Tibial nerve (tissue), 4 donors: ENCODE results near the gene MTRFR. TPM values are rescaled to one million over a fixed set of nuclear protein-coding genes. Genes with fewer than 3 reads are reported as not detected.

Source experiments
- DNase-seq, 2 donors: peaks; one replicate each; pipeline ENCODE4 v3.0.0-alpha.2; 2019; ENCODE audit warnings: low spot score in 2 of 2
- H3K27ac ChIP-seq, 4 donors: fragments of 200-600 bp; sonication (generic) in 3 of 4; one replicate each; pipeline ENCODE4 v1.5.1; 2017 to 2019; ENCODE audit warnings: mild to moderate bottlenecking in 1 of 4
- H3K27me3 ChIP-seq, 2 donors: fragments of 200-600 bp; sonication (generic) in 1 of 2; one replicate each; pipeline versions ENCODE4 v1.5.1 to v1.6.0; 2017 to 2019
- H3K36me3 ChIP-seq, 3 donors: fragments of 200-600 bp; sonication (generic); one replicate each; pipeline ENCODE4 v1.5.1; 2018 to 2019
- H3K4me1 ChIP-seq, 4 donors: fragments of 200-600 bp; sonication (generic) in 3 of 4; one replicate each; pipeline ENCODE4 v1.5.1; 2017 to 2019
- H3K4me3 ChIP-seq, 4 donors: fragments of 200-600 bp; sonication (generic) in 3 of 4; one replicate each; pipeline ENCODE4 v1.5.1; 2017 to 2019; ENCODE audit warnings: mild to moderate bottlenecking in 1 of 4, moderate library complexity in 1 of 4
- H3K9me3 ChIP-seq, 4 donors: fragments of 200-600 bp; sonication (generic) in 3 of 4; one replicate each; pipeline ENCODE4 v1.5.1; 2017 to 2019
- EP300 ChIP-seq, 2 donors: sonication (generic); formaldehyde crosslinking; IDR thresholded peaks; one replicate each; pipeline ENCODE4 v1.6.1; 2017; ENCODE audit warnings: antibody characterized with exemption in 2 of 2, mild to moderate bottlenecking in 1 of 2
- POLR2A ChIP-seq, 2 donors: fragments of 450-650 bp; IDR thresholded peaks; one replicate each; pipeline ENCODE4 v1.6.1; 2017; ENCODE audit warnings: antibody characterized with exemption in 2 of 2, mild to moderate bottlenecking in 2 of 2, moderate library complexity in 2 of 2
- WGBS, 2 donors: methylation state at CpG; one replicate each; pipeline ENCODE4 v1.1.5; 2018; 5-methylcytosine and 5-hydroxymethylcytosine counted together
- total RNA-seq, 4 donors: library from RNA; depleted of rRNA; stranded (reverse); fragments of >200 nt; gene quantifications; one replicate each; pipeline ENCODE4 v1.1.0, GENCODE V29; 2016
- TF ChIP-seq, protein P1 (sequence below), 5 experiments: fragments of 200-600 bp in 3 of 5; fragments of 450-650 bp in 2 of 5; sonication (generic) in 3 of 5; IDR thresholded peaks; one replicate each; pipeline ENCODE4 v1.5.1; 2016 to 2019; ENCODE audit warnings: antibody characterized with exemption in 5 of 5, mild to moderate bottlenecking in 3 of 5, moderate library complexity in 2 of 5

Gene MTRFR
- total RNA-seq, 4 donors from 2014 or later: 10.0 to 13.8 (median 11.8) TPM

DNA sequence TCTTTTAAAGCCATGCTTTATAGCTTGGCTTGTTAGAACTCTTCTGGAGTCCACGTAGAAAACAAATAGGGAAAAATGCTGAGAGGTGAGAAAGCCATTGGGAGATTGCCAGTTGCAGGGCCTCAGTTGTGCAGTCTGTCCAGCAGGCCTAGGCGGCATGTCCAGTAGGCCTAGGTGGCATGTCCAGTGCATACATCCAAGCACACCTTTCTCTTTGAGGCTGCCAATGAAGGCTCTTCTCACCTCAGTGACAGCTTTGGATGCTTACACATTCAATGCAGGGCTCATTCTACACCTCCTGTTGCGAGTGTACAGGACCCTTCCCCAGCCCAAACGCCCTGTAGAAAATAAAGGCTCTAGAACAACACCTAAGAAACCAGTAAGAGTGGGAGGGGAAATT lies 25.4 kb downstream of the MTRFR start:
- Histone ChIP-seq H3K9me3 (no peaks in the 10 kb centered on the region), H3K36me3 (peaks cover 0 to 100% (median 0%) of the 10 kb centered on the region in 3 donors), H3K4me3 (no peak overlapping the region), H3K4me1 (no peaks in the 10 kb centered on the region), H3K27ac (no peak overlapping the region), H3K27me3 (no peaks in the 10 kb centered on the region)
- DNase-seq: no peak
- WGBS, 2 donors: 60 to 65% methylated on average over 4 of the region's 4 CpGs
- TF ChIP-seq POLR2A (IDR thresholded peaks at IDR 0.05) (no peak), EP300 (IDR thresholded peaks at IDR 0.05) (no peak)
- TF ChIP-seq, protein P1, sequence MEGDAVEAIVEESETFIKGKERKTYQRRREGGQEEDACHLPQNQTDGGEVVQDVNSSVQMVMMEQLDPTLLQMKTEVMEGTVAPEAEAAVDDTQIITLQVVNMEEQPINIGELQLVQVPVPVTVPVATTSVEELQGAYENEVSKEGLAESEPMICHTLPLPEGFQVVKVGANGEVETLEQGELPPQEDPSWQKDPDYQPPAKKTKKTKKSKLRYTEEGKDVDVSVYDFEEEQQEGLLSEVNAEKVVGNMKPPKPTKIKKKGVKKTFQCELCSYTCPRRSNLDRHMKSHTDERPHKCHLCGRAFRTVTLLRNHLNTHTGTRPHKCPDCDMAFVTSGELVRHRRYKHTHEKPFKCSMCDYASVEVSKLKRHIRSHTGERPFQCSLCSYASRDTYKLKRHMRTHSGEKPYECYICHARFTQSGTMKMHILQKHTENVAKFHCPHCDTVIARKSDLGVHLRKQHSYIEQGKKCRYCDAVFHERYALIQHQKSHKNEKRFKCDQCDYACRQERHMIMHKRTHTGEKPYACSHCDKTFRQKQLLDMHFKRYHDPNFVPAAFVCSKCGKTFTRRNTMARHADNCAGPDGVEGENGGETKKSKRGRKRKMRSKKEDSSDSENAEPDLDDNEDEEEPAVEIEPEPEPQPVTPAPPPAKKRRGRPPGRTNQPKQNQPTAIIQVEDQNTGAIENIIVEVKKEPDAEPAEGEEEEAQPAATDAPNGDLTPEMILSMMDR (IDR thresholded peaks at IDR 0.05): no peak

DNA sequence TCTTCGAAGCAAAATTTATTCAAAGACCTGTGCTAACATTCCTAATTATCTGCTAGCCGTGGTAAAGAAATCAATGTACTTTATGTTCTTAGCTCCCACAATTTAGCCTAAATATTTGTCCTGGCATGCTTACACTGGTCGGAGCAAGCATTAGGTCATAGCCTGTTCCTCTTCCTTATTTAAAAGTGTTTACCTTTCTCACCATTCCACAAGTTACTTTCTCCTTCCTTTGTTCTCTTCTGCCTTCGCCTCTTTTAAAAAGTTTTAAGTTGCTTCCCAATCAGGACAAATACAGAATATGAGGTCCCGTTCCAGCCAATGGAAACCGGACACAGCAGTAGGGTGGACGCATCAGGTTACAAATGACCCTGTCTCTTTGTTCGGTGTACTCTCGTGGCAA lies 26.8 kb downstream of the MTRFR start:
- Histone ChIP-seq H3K9me3 (no peaks in the 10 kb centered on the region), H3K36me3 (peaks cover 0 to 100% (median 0%) of the 10 kb centered on the region in 3 donors), H3K27ac (no peak overlapping the region), H3K4me1 (no peaks in the 10 kb centered on the region), H3K27me3 (no peaks in the 10 kb centered on the region), H3K4me3 (no peak overlapping the region)
- no peak for DNase-seq
- TF ChIP-seq, protein P1 (IDR thresholded peaks at IDR 0.05): no peak
- TF ChIP-seq POLR2A (IDR thresholded peaks at IDR 0.05) (no peak), EP300 (IDR thresholded peaks at IDR 0.05) (no peak)
- WGBS, 2 donors: 77 to 80% methylated on average over 9 of the region's 9 CpGs

DNA sequence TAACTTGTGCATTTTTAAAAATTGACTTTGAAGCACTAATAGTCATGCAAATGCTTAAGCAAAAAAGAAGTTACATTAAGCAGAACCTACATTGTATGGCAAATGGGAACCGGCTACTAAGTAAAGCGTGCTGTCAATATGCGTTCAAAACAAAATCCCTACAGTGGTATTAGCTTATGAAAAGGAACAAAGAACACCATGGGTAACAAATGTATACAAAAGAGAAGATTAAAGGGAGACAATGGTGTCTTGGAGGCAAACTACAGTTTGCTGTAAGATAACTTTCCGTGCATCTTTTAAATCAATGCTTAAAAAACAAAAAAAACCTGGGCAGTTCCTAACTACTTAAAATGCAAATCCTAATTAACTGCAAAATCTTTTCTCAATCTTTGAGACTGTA lies 28.0 kb downstream of the MTRFR start:
- no peak overlapping the region for H3K4me3 ChIP-seq
- no peak for DNase-seq
- no peak for TF ChIP-seq POLR2A (IDR thresholded peaks at IDR 0.05)
- TF ChIP-seq, protein P1 (IDR thresholded peaks at IDR 0.05): no peak
- TF ChIP-seq EP300 (IDR thresholded peaks at IDR 0.05): no peak
- no peaks in the 10 kb centered on the region for H3K27me3 ChIP-seq
- WGBS, 2 donors: 88 to 91% methylated on average over 4 of the region's 4 CpGs
- no peak overlapping the region for H3K27ac ChIP-seq
- H3K9me3 ChIP-seq: no peaks in the 10 kb centered on the region
- H3K36me3 ChIP-seq: peaks cover 0 to 100% (median 0%) of the 10 kb centered on the region in 3 donors
- H3K4me1 ChIP-seq: peaks cover 0 to 4% (median 0%) of the 10 kb centered on the region in 4 donors

DNA sequence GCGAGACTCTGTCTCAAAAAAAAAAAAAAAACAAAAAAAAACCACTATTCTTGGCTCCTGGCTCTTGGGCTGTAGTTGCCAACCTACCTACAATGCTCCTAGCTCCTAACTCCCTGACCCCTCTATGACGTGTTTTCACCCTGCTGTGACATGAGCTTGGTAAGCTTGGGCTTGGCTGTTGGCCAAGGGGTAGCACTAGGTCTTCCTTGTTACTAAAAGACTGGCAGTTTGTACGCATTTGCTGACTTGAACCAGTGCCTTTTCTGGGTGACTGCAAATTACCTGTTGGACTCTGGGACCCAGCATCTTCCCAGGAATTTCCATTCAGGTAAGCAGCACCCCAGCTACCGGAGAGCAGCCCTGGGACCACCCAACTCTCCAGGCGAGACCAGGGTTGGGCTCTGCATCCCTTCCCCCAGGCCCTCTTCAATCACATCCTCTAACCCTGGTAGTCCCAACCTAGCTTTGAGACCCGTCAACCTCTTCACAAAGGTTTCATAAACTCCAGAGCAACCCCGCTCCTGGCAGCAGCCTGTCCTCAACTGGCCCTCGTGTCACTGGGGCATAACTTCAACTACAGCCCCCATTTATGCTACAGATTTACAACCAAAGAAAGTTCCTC lies 30.1 kb downstream of the MTRFR start:
- Histone ChIP-seq H3K4me1 (peaks cover 0 to 12% (median 5%) of the 10 kb centered on the region in 4 donors), H3K9me3 (no peaks in the 10 kb centered on the region), H3K4me3 (no peak overlapping the region), H3K36me3 (peaks cover 0 to 91% (median 0%) of the 10 kb centered on the region in 3 donors), H3K27ac (no peak overlapping the region), H3K27me3 (no peaks in the 10 kb centered on the region)
- no peak for DNase-seq
- 85 to 86% methylated on average over 8 of the region's 8 CpGs for WGBS, 2 donors
- TF ChIP-seq, protein P1 (IDR thresholded peaks at IDR 0.05): no peak
- TF ChIP-seq POLR2A (IDR thresholded peaks at IDR 0.05) (no peak), EP300 (IDR thresholded peaks at IDR 0.05) (no peak)

DNA sequence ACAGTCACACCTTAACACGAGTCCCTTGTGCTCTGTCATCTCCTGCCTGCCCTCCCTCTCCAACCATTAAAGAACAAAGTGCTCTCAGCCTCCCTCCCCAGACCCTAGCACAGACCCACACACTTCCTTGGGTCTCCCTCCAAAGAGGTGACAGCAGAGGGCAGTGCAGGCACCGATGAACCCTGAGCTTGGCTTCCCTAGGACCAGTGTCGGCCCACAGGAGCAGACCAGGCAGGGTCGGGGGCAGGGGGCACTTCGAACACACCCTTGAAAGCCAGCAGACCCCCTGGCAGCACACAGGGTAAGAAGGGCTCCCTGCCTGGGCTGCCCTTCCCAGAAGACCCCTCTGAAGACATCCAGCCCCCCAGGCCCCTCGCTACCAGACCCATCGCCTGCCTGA lies 31.4 kb downstream of the MTRFR start:
- WGBS, 2 donors: 44 to 82% methylated on average over 3 to 7 of the region's 7 CpGs
- DNase-seq: no peak
- TF ChIP-seq POLR2A (IDR thresholded peaks at IDR 0.05): no peak
- TF ChIP-seq, protein P1 (IDR thresholded peaks at IDR 0.05): no peak
- TF ChIP-seq EP300 (IDR thresholded peaks at IDR 0.05): no peak
- Histone ChIP-seq H3K4me3 (no peak overlapping the region), H3K4me1 (peaks cover 0 to 25% (median 18%) of the 10 kb centered on the region in 4 donors), H3K36me3 (peaks cover 0 to 77% (median 0%) of the 10 kb centered on the region in 3 donors), H3K27me3 (no peaks in the 10 kb centered on the region), H3K27ac (no peak overlapping the region), H3K9me3 (no peaks in the 10 kb centered on the region)
